Measurements from ENCODE around the gene DAPL1. TPM values are rescaled to one million over a fixed set of nuclear protein-coding genes. Genes with fewer than 3 reads are reported as not detected.

DAPL1 gene
- total RNA-seq, 1 experiment from 2014 or later: 0.34 TPM

GRCh38 chr2:158777077-158777476 lies 18.0 kb upstream of the DAPL1 start:
- peak; percentile 68 for DNase-seq (ENCODE audit: low read depth)

- DNase-seq (ENCODE audit: low read depth): no peak
Observed at GRCh38 chr2:158778243-158778642, 16.9 kb upstream of the DAPL1 start.

GRCh38 chr2:158779621-158780020 lies 15.5 kb upstream of the DAPL1 start:
- DNase-seq (ENCODE audit: low read depth): no peak

GRCh38 chr2:158781353-158781961 lies 13.7 kb upstream of the DAPL1 start:
- peak; percentile 75 for DNase-seq (ENCODE audit: low read depth)

- DNase-seq (ENCODE audit: low read depth): no peak
Observed at GRCh38 chr2:158782136-158782535, 13.0 kb upstream of the DAPL1 start.

- peak; percentile 57 for DNase-seq (ENCODE audit: low read depth)
Observed at GRCh38 chr2:158782616-158783015, 12.5 kb upstream of the DAPL1 start.

- DNase-seq (ENCODE audit: low read depth): no peak
Observed at GRCh38 chr2:158783923-158784322, 11.2 kb upstream of the DAPL1 start.

- DNase-seq (ENCODE audit: low read depth): no peak
Observed at GRCh38 chr2:158786897-158787296, 8.2 kb upstream of the DAPL1 start.

- DNase-seq (ENCODE audit: low read depth): no peak
Observed at GRCh38 chr2:158788951-158789350, 6.2 kb upstream of the DAPL1 start.

- DNase-seq (ENCODE audit: low read depth): no peak
Observed at GRCh38 chr2:158796652-158797051, 1.5 kb downstream of the DAPL1 start.

- DNase-seq (ENCODE audit: low read depth): peak; percentile 59
Observed at GRCh38 chr2:158797963-158798700, 3.0 kb downstream of the DAPL1 start.

GRCh38 chr2:158799181-158799580 lies 4.1 kb downstream of the DAPL1 start:
- DNase-seq (ENCODE audit: low read depth): no peak

GRCh38 chr2:158803506-158803905 lies 8.4 kb downstream of the DAPL1 start:
- DNase-seq (ENCODE audit: low read depth): no peak

GRCh38 chr2:158805255-158805654 lies 10.1 kb downstream of the DAPL1 start:
- no peak for DNase-seq (ENCODE audit: low read depth)

GRCh38 chr2:158805936-158806335 lies 10.8 kb downstream of the DAPL1 start:
- DNase-seq (ENCODE audit: low read depth): no peak

GRCh38 chr2:158806941-158807340 lies 11.8 kb downstream of the DAPL1 start:
- no peak for DNase-seq (ENCODE audit: low read depth)

GRCh38 chr2:158808426-158808825 lies 13.3 kb downstream of the DAPL1 start:
- no peak for DNase-seq (ENCODE audit: low read depth)

- peak; percentile 25 for DNase-seq (ENCODE audit: low read depth)
Observed at GRCh38 chr2:158809816-158810215, 14.7 kb downstream of the DAPL1 start.

GRCh38 chr2:158810731-158811460 lies 15.8 kb downstream of the DAPL1 start:
- no peak for DNase-seq (ENCODE audit: low read depth)

- no peak for DNase-seq (ENCODE audit: low read depth)
Observed at GRCh38 chr2:158815166-158815565, 20.0 kb downstream of the DAPL1 start.

GRCh38 chr2:158815658-158816057 lies 20.5 kb downstream of the DAPL1 start:
- DNase-seq (ENCODE audit: low read depth): no peak

GRCh38 chr2:158817588-158817987 lies 22.5 kb downstream of the DAPL1 start:
- peak; percentile 12 for DNase-seq (ENCODE audit: low read depth)

- no peak for DNase-seq (ENCODE audit: low read depth)
Observed at GRCh38 chr2:158818511-158818910, 23.4 kb downstream of the DAPL1 start.
